ENCODE data around the gene FSTL4.

Gene FSTL4

DNA sequence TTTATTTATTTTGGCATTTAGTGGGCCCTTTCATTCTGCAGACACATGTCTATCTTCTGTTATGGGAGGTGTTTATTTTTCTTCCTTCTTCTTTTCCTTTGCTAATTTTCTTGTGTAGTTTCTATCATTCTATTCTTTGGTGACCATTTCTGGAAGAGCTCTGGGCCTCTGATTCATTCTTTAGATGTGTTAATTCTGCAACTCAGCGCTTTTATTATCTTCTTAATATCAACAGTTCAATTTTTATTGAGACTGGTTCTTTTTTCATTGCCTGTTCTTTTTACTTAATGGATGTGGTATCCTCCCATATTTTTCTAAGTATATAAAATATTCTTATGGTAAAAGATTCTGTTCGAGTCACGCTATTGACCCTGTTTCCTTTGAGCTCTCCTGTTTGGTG lies 448.5 kb downstream of the FSTL4 start:
- H3K4me1 ChIP-seq (ENCODE audit: control insufficient read depth, insufficient read depth, low read length, poor library complexity, severe bottlenecking), result no peaks in the 10 kb centered on the region
- no peaks in the 10 kb centered on the region for H3K36me3 ChIP-seq (ENCODE audit: control insufficient read depth, insufficient read depth, low read length)
- WGBS, 2 experiments (ENCODE audit: insufficient coverage in 2 of 2), result 92% methylated on average over 2 of the region's 3 CpGs; no CpG with 5 or more reads in 1 of the 2 experiments
- no peak overlapping the region for H3K27ac ChIP-seq (ENCODE audit: low read depth, low read length, severe bottlenecking)
- H3K9me3 ChIP-seq (ENCODE audit: control insufficient read depth, low read length), result no peaks in the 10 kb centered on the region
- no peak overlapping the region for H3K4me3 ChIP-seq (ENCODE audit: extremely low read depth, insufficient read depth, low read length, poor library complexity, severe bottlenecking)

DNA sequence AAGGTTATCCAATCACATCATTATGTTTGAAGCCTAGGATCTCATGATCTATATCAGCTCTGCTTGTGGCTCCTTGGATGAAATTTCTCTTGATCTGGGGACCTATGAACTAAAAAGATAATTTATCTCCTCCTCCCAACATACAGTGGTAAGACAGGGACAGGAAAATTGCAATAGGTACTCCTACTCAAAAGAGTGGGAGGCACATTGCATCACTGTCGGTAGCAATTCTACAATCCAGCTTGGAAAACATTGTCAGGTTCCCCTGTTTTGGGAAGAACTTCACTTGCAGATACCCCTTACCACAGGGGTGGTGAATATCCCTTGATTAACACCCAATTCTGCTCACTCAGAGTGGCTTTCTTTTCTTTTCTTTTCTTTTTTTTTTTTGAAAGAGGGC lies 452.8 kb downstream of the FSTL4 start:
- Histone ChIP-seq H3K36me3 (ENCODE audit: control insufficient read depth, insufficient read depth, low read length) (no peaks in the 10 kb centered on the region), H3K9me3 (ENCODE audit: control insufficient read depth, low read length) (no peaks in the 10 kb centered on the region), H3K27ac (ENCODE audit: low read depth, low read length, severe bottlenecking) (no peak overlapping the region), H3K4me3 (ENCODE audit: extremely low read depth, insufficient read depth, low read length, poor library complexity, severe bottlenecking) (no peak overlapping the region), H3K4me1 (ENCODE audit: control insufficient read depth, insufficient read depth, low read length, poor library complexity, severe bottlenecking) (no peaks in the 10 kb centered on the region)
- WGBS, 2 experiments (ENCODE audit: insufficient coverage in 2 of 2), result 50 to 100% methylated on average over 1 of the region's 1 CpG

DNA sequence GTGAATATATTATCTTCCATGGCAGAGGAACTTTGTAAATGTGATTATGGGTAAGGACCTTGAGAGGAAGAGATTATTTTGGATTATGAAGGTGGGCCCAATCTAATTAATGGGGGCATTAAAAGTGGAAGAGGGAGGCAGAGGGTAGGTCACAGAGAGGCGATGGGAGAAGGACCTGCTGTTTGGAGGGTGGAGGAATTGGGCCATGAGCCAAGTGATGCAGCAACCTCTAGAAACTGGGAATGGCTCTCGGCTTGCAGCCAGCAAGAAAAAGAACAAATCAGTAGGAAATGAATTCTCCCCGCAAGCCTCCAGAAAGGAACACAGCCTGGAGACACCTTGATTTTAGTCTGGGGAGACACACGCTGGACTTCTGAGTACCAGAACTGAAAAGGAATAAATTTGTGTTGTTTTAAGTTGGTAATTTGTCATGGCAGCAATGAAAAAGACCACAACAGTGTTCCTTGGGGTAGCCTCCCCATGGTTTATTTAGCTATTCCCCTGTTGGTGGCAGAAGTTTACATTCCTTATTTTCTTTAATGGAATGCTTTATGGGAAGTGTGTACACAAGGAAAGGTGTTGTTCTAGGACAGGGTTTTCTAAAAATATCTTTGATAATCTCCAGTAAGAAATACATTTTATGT lies 456.9 kb downstream of the FSTL4 start:
- Histone ChIP-seq H3K4me1 (ENCODE audit: control insufficient read depth, insufficient read depth, low read length, poor library complexity, severe bottlenecking) (no peaks in the 10 kb centered on the region), H3K4me3 (ENCODE audit: extremely low read depth, insufficient read depth, low read length, poor library complexity, severe bottlenecking) (no peak overlapping the region), H3K9me3 (ENCODE audit: control insufficient read depth, low read length) (no peaks in the 10 kb centered on the region), H3K27ac (ENCODE audit: low read depth, low read length, severe bottlenecking) (no peak overlapping the region), H3K36me3 (ENCODE audit: control insufficient read depth, insufficient read depth, low read length) (no peaks in the 10 kb centered on the region)
- WGBS, 2 experiments (ENCODE audit: insufficient coverage in 2 of 2), result 92 to 93% methylated on average over 4 of the region's 4 CpGs

DNA sequence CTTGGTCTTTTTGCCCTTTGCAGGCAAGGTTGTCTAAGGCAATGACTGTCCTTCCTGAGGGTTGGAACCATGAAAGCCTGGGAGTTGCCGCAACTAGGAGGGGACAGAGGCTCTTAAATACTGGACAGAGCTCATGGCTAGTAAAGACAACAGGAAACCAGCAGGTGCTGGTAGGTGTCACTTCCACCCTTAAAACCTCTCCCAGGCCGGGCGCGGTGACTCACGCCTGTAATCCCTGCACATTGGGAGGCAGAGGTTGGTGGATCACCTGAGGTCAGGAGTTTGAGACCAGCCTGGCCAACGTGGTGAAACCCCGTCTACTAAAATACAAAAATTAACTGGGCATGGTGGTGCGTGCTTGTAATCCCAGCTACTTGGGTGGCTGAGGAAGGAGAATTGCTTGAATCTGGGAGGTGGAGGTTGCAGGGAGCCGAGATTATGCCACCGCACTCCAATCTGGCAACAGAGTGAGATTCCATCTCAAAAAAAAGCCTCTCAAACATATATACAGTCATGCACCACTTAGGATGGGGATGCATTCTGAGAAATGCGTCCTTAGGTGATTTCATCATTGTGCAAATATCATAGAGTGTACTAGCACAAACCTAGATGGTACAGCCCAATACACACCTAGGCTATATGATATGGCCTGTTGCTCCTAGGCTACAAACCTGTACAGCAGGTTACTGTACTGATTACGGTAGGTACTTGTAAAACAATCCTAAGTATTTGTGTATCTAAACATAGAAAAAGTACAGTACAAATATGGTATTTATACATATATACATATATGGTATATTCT lies 457.9 kb downstream of the FSTL4 start:
- Histone ChIP-seq H3K36me3 (ENCODE audit: control insufficient read depth, insufficient read depth, low read length) (no peaks in the 10 kb centered on the region), H3K4me3 (ENCODE audit: extremely low read depth, insufficient read depth, low read length, poor library complexity, severe bottlenecking) (no peak overlapping the region), H3K4me1 (ENCODE audit: control insufficient read depth, insufficient read depth, low read length, poor library complexity, severe bottlenecking) (no peaks in the 10 kb centered on the region), H3K9me3 (ENCODE audit: control insufficient read depth, low read length) (no peaks in the 10 kb centered on the region), H3K27ac (ENCODE audit: low read depth, low read length, severe bottlenecking) (no peak overlapping the region)
- 86 to 90% methylated on average over 6 to 8 of the region's 12 CpGs for WGBS, 2 experiments (ENCODE audit: insufficient coverage in 2 of 2)

DNA sequence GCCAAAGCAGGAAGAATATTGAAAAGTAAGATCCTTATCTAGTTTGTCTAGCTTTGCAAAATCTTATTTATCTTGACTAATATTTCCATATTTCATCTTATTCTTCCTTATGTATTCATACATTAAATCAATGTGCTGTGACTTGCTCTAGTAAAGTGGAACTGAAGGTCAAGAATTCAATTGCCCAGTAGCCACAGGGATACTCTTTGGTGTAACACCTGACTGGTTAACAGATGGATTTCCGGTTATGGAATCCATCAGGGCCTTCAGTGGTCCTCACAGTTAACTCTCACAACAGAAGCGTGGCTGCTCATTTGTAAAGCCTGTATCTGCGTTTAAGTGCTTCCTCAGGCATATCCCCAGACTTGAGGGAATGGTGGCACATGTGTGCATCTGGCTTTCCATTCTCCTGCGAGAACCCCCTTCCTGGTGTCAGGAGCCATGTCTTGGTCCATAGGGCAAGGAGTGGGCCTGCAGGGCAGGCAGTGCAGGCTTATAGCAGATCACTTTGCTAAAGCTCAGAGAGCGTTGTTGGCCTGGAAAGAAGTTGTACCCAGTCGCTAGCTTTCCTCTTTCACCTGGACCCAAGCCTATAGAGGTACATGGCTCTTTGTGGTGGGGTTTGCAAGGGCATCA lies 461.3 kb downstream of the FSTL4 start:
- Histone ChIP-seq H3K4me1 (ENCODE audit: control insufficient read depth, insufficient read depth, low read length, poor library complexity, severe bottlenecking) (no peaks in the 10 kb centered on the region), H3K9me3 (ENCODE audit: control insufficient read depth, low read length) (no peaks in the 10 kb centered on the region), H3K36me3 (ENCODE audit: control insufficient read depth, insufficient read depth, low read length) (no peaks in the 10 kb centered on the region), H3K4me3 (ENCODE audit: extremely low read depth, insufficient read depth, low read length, poor library complexity, severe bottlenecking) (no peak overlapping the region), H3K27ac (ENCODE audit: low read depth, low read length, severe bottlenecking) (no peak overlapping the region)
- 83 to 90% methylated on average over 4 to 5 of the region's 6 CpGs for WGBS, 2 experiments (ENCODE audit: insufficient coverage in 2 of 2)

DNA sequence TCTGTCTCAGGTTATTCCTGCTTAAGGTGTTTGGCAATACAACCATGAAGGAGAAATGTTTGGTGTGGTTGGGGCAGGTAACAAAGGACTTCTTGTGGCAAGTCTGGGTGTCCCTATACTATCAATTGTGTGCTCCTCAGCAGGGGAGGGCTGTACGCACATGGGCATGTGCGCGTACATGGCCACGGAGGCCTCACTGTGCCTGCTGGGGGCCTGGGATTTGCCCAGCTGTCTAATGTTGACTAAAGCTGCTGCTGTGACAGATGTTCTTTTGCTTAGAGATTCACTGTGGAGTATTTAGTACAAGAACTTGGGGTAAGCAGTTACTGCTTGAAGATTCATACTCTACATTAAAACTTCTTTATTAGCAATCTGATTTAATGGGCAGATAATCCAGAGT lies 463.0 kb downstream of the FSTL4 start:
- Histone ChIP-seq H3K9me3 (ENCODE audit: control insufficient read depth, low read length) (no peaks in the 10 kb centered on the region), H3K27ac (ENCODE audit: low read depth, low read length, severe bottlenecking) (no peak overlapping the region), H3K4me1 (ENCODE audit: control insufficient read depth, insufficient read depth, low read length, poor library complexity, severe bottlenecking) (no peaks in the 10 kb centered on the region), H3K4me3 (ENCODE audit: extremely low read depth, insufficient read depth, low read length, poor library complexity, severe bottlenecking) (no peak overlapping the region), H3K36me3 (ENCODE audit: control insufficient read depth, insufficient read depth, low read length) (no peaks in the 10 kb centered on the region)
- 96 to 100% methylated on average over 1 to 4 of the region's 4 CpGs for WGBS, 2 experiments (ENCODE audit: insufficient coverage in 2 of 2)

DNA sequence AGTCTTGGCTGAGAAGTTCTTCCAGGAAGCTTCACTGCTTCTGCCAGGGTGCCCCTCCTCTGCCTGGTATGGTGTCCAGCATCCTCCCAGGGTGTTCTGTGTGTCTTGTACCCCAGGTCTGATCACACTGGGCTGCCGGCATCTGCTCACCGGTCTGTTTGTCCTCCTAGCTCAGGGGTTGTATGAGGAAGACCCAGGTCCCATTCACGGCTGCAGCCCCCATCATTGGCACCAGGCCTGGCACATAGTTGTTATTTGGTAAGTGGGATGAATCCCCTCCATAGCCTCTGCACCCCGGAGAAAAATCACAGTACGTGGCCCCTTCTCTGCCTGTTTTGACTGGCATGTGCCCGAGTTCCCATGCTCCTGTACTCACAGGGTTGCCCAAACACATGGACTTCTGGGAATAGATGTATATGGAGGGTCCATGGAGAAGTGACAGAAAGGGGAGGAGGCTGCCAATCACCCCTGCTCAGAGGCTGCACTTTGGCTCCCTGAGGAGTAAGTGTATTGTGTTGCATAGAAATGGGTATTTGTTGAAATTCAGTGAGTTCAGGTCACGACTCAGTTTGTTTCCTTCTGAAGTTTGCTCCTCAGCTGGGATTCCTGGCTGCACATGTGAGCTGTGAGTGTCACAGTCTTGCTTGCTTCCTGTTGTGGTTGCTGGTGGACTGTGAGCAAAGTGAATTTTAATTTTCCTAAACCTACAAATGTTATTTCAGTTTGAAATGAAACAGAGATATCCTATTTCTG lies 464.4 kb downstream of the FSTL4 start:
- peaks cover 4% of the 10 kb centered on the region for H3K9me3 ChIP-seq (ENCODE audit: control insufficient read depth, low read length)
- 78 to 81% methylated on average over 5 to 7 of the region's 7 CpGs for WGBS, 2 experiments (ENCODE audit: insufficient coverage in 2 of 2)
- H3K36me3 ChIP-seq (ENCODE audit: control insufficient read depth, insufficient read depth, low read length), result no peaks in the 10 kb centered on the region
- H3K4me3 ChIP-seq (ENCODE audit: extremely low read depth, insufficient read depth, low read length, poor library complexity, severe bottlenecking), result no peak overlapping the region
- H3K27ac ChIP-seq (ENCODE audit: low read depth, low read length, severe bottlenecking), result no peak overlapping the region
- no peaks in the 10 kb centered on the region for H3K4me1 ChIP-seq (ENCODE audit: control insufficient read depth, insufficient read depth, low read length, poor library complexity, severe bottlenecking)

DNA sequence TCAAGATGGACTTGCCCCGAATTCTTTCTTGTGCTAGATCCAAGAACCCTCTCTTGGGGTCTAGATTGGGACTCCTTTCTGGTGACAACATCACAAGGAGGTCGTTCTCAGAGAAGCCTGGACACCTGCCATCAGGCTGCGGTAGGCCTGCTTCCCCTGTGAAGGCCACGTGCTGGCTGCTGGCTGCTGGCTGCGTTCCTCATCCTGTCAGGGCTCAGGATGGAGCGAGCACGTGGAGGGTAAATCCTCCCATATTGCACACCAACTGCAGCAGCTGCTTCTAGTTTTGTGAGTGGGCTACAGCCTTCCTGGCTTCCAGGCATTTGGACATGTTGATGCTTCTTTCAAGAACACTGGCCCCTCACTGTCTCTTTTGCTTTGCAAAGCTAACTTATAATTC lies 464.9 kb downstream of the FSTL4 start:
- Histone ChIP-seq H3K27ac (ENCODE audit: low read depth, low read length, severe bottlenecking) (no peak overlapping the region), H3K36me3 (ENCODE audit: control insufficient read depth, insufficient read depth, low read length) (no peaks in the 10 kb centered on the region), H3K9me3 (ENCODE audit: control insufficient read depth, low read length) (peaks cover 4% of the 10 kb centered on the region), H3K4me1 (ENCODE audit: control insufficient read depth, insufficient read depth, low read length, poor library complexity, severe bottlenecking) (no peaks in the 10 kb centered on the region), H3K4me3 (ENCODE audit: extremely low read depth, insufficient read depth, low read length, poor library complexity, severe bottlenecking) (no peak overlapping the region)
- WGBS, 2 experiments (ENCODE audit: insufficient coverage in 2 of 2), result 82 to 91% methylated on average over 6 to 7 of the region's 7 CpGs
